Small intestine (tissue), 7 donors: ENCODE data around the gene SERPINE1. TPM values are rescaled to one million over a fixed set of nuclear protein-coding genes. Genes with fewer than 3 reads are reported as not detected.
A peak's percentile ranks its signal among the peaks of the same experiment; 100 is the strongest.
"Not testable (repeated sequence)": the region's sequence is repeated elsewhere in the genome, so short reads cannot be mapped to it uniquely, and the experiment has no call there.

Source experiments
- DNase-seq, 2 donors: peaks; one replicate each; pipeline versions ENCODE4 v3.0.0 to v3.0.0-alpha.2; 2013
- FAIRE-seq: peaks from 2 replicates; lab custom pipeline; 2012; peaks lifted over from hg19 to GRCh38; lab: Jason Lieb, UNC
- H3K27ac ChIP-seq, 3 donors: one replicate each; pipeline ENCODE4 v1.5.1; 2013; ENCODE audit warnings: low read length in 2 of 3, mild to moderate bottlenecking in 2 of 3, control low read depth in 1 of 3, inconsistent platforms in 1 of 3, low read depth in 1 of 3, moderate library complexity in 1 of 3
- H3K27me3 ChIP-seq, 3 donors: one replicate each; pipeline ENCODE4 v1.6.1; 2013; ENCODE audit warnings: low read length in 3 of 3, inconsistent platforms in 1 of 3; ENCODE audit not compliant: control insufficient read depth in 3 of 3, insufficient read depth in 3 of 3
- H3K36me3 ChIP-seq, 3 donors: one replicate each; pipeline ENCODE4 v1.6.1; 2013; ENCODE audit warnings: low read length in 3 of 3, inconsistent platforms in 1 of 3, low read depth in 1 of 3, mild to moderate bottlenecking in 1 of 3, moderate library complexity in 1 of 3; ENCODE audit not compliant: control insufficient read depth in 3 of 3, insufficient read depth in 2 of 3
- H3K4me1 ChIP-seq, 3 donors: one replicate each; pipeline ENCODE4 v1.6.1; 2013; ENCODE audit warnings: low read length in 2 of 3, inconsistent platforms in 1 of 3, low read depth in 1 of 3, mild to moderate bottlenecking in 1 of 3, moderate library complexity in 1 of 3; ENCODE audit not compliant: control insufficient read depth in 3 of 3, insufficient read depth in 2 of 3
- H3K4me3 ChIP-seq, 3 donors: one replicate each; pipeline ENCODE4 v1.5.1; 2013; ENCODE audit warnings: low read length in 3 of 3, control low read depth in 1 of 3, inconsistent platforms in 1 of 3, low read depth in 1 of 3, mild to moderate bottlenecking in 1 of 3, moderate library complexity in 1 of 3
- H3K9me3 ChIP-seq, 2 donors: one replicate each; pipeline ENCODE4 v1.6.1; 2013; ENCODE audit warnings: low read depth in 1 of 2, low read length in 1 of 2; ENCODE audit not compliant: control insufficient read depth in 2 of 2, insufficient read depth in 1 of 2
- WGBS, 3 donors: extraction: QIAGEN DNeasy Blood & Tissue Kit; methylation state at CpG; one replicate each; pipeline ENCODE4 v1.1.7; 2013; 5-methylcytosine and 5-hydroxymethylcytosine counted together
- polyA plus RNA-seq, 4 donors: library from polyadenylated mRNA; stranded (reverse) in 3 of 4; unstranded in 1 of 4; fragments of 200-250 nt in 3 of 4; fragments of 120-200 nt in 1 of 4; gene quantifications; one replicate each; pipeline versions ENCODE4 v1.2.1 to v1.2.3, GENCODE V29; 2013
- donor health status: healthy with polysubstance abuse.
- donor health status: control.
- donor health status: control.
- donor health status: Bipolar disorder and iron deficiency.
- donor health status: healthy.

Gene SERPINE1
- polyA plus RNA-seq, 4 donors: 0.80 to 35.4 (median 2.7) TPM

DNA sequence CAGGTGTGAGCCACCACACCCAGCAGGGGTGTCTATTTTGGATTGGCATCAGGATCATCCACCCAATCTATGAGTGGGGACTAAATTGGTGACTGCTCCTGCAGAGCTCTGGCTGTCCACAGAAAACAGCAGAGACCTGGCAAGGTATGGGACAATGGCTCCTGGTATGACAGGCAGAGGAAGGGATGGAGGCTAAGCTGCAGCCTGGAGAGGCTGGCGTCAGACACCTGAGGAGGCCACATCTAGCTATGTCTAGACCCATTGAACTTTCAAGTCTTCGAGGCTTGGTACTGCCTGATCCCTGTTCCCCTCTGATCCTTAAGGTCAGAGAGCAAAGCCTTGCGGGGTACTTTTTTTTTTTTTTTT lies 3.2 kb upstream of the SERPINE1 start:
- Histone ChIP-seq H3K27me3 (peaks cover 0 to 33% (median 0%) of the 10 kb centered on the region in 3 donors), H3K4me1 (peaks cover 0 to 41% (median 0%) of the 10 kb centered on the region in 3 donors), H3K4me3 (no peak overlapping the region), H3K36me3 (no peaks in the 10 kb centered on the region), H3K27ac (no peak overlapping the region), H3K9me3 (no peaks in the 10 kb centered on the region)
- FAIRE-seq: no peak
- DNase-seq: no peak
- 83 to 95% (median 85%) methylated on average over 3 of the region's 3 CpGs for WGBS, 3 donors

DNA sequence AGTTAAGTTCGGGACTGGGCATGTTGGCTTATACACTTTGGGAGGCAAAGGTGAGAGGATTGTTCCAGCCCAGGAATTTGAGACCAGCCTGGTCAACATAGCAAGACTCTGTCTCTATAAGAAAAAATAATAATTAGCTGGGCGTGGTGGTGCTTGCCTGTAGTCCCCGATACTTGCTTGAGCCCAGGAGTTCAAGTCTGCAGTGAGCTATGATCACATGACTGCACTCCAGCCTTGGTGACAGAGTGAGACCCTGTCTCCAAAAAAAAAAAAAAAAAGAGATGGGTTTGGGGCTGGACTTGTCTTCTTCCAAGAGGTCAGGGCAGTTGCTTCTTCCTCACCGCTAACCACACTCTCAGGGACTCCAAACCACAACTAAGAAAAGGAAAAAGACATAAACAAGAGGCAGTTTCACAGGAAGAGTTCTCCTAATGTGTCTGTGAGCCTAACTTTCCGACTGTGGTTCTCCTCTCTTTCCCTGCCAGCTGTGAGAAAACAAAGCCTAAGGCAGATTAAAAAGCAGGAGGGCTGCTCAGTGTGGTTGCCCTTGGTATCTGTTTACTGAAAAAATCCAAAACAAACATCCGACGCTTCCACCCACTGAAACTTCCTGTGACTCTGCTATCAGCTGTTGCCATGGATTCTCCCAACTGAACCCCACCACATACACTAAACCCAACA lies 2.4 kb upstream of the SERPINE1 start:
- H3K4me1 ChIP-seq: peaks cover 0 to 41% (median 0%) of the 10 kb centered on the region in 3 donors
- WGBS, 3 donors: 35 to 71% (median 50%) methylated on average over 7 of the region's 7 CpGs
- H3K27me3 ChIP-seq: peaks cover 0 to 33% (median 0%) of the 10 kb centered on the region in 3 donors
- DNase-seq (peak in 1 of 2 donors; percentile 32), FAIRE-seq (no peak)
- H3K4me3 ChIP-seq: no peak overlapping the region
- H3K36me3 ChIP-seq: no peaks in the 10 kb centered on the region
- peak overlapping the region in 2 of 3 donors; percentile 18 to 73 for H3K27ac ChIP-seq
- H3K9me3 ChIP-seq: no peaks in the 10 kb centered on the region

GRCh38 chr7:101125989-101126650 lies 784 bp upstream of the SERPINE1 start:
- H3K9me3 ChIP-seq: no peaks in the 10 kb centered on the region
- H3K4me3 ChIP-seq: no peak overlapping the region
- peak in 1 of 2 donors; percentile 65 for DNase-seq
- peaks cover 0 to 33% (median 0%) of the 10 kb centered on the region in 3 donors for H3K27me3 ChIP-seq
- peaks cover 0 to 41% (median 0%) of the 10 kb centered on the region in 3 donors for H3K4me1 ChIP-seq
- 26 to 35% (median 32%) methylated on average over 15 of the region's 15 CpGs for WGBS, 3 donors
- FAIRE-seq: no peak
- peak overlapping the region in 2 of 3 donors; percentile 44 to 67 for H3K27ac ChIP-seq
- no peaks in the 10 kb centered on the region for H3K36me3 ChIP-seq

DNA sequence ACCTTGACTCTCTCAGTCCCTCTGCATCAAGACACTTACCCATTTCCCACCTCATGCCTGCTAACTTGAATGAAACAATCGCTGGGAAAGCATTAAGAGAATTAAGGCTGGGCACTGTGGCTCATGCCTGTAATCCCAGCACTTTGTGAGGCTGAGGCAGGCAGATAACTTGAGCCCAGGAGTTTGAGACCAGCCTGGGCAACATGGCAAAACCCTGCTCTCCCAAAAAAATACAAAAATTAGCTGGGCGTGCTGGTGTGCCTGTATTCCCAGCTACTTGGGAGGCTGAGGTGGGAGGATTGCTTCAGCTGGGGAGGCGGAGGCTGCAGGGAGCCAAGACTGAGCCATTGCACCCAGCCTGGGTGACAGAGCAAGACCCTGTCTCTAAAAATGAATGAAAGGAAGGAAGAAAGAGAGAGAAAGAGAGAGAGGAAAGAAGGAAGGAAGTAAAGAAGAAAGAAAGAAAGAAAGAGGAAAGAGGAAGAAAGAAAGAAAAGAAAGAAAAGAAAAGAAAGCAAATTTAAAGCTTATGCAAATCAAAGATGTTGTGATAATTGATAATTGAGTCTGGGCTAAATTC lies 646 bp downstream of the SERPINE1 start:
- peak overlapping the region in 1 of 3 donors; percentile 27 for H3K27ac ChIP-seq
- H3K27me3 ChIP-seq: peaks cover 0 to 33% (median 0%) of the 10 kb centered on the region in 3 donors
- no peak for FAIRE-seq
- H3K36me3 ChIP-seq: no peaks in the 10 kb centered on the region
- H3K4me1 ChIP-seq: peaks cover 0 to 33% (median 0%) of the 10 kb centered on the region in 3 donors
- 75 to 78% (median 76%) methylated on average over 3 of the region's 3 CpGs for WGBS, 3 donors
- DNase-seq: no peak
- H3K9me3 ChIP-seq: no peaks in the 10 kb centered on the region
- peak overlapping the region in 1 of 3 donors; percentile 21 for H3K4me3 ChIP-seq

DNA sequence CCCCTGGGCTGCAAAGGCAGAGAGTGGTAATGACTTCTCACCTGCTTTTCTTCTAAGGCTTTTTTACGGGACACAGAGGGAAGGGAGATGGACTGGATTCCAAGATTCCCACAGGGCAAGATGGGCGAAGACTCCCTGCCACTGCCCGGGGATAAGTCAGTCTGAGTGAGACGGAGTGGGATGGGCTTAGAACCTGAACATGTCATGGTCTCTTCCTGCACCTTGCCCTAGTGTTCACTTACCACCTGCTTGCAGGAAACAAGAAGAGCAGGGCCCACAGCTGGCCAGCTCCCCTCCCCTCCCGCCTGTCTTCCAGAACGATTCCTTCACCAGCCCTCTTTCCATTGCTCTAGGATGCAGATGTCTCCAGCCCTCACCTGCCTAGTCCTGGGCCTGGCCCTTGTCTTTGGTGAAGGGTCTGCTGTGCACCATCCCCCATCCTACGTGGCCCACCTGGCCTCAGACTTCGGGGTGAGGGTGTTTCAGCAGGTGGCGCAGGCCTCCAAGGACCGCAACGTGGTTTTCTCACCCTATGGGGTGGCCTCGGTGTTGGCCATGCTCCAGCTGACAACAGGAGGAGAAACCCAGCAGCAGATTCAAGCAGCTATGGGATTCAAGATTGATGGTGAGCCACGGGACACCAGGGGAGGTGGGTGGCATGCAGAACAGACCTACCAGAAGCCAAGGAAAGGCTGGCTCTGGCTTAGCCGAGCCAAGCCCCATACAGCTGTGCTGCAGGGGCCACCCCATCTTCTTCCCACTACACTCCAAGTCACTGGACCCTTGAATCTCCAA lies 1.3 kb downstream of the SERPINE1 start:
- Histone ChIP-seq H3K4me1 (peaks cover 0 to 27% (median 0%) of the 10 kb centered on the region in 3 donors), H3K9me3 (no peaks in the 10 kb centered on the region), H3K4me3 (no peak overlapping the region), H3K27ac (no peak overlapping the region), H3K36me3 (no peaks in the 10 kb centered on the region), H3K27me3 (peaks cover 0 to 33% (median 0%) of the 10 kb centered on the region in 3 donors)
- FAIRE-seq (no peak), DNase-seq (peak in 1 of 2 donors; percentile 37)
- 45 to 69% (median 51%) methylated on average over 14 of the region's 14 CpGs for WGBS, 3 donors

GRCh38 chr7:101129603-101130117 lies 2.8 kb downstream of the SERPINE1 start:
- Histone ChIP-seq H3K27ac (no peak overlapping the region), H3K4me1 (peaks cover 0 to 20% (median 0%) of the 10 kb centered on the region in 3 donors), H3K27me3 (peaks cover 0 to 34% (median 0%) of the 10 kb centered on the region in 3 donors), H3K9me3 (no peaks in the 10 kb centered on the region), H3K36me3 (no peaks in the 10 kb centered on the region), H3K4me3 (no peak overlapping the region)
- FAIRE-seq: no peak
- DNase-seq: no peak
- 84 to 93% (median 93%) methylated on average over 3 of the region's 3 CpGs for WGBS, 3 donors

GRCh38 chr7:101132626-101133600 lies 6.0 kb downstream of the SERPINE1 start:
- not testable (repeated sequence) for H3K27ac ChIP-seq, H3K9me3 ChIP-seq, H3K4me1 ChIP-seq, H3K4me3 ChIP-seq, DNase-seq, H3K36me3 ChIP-seq, FAIRE-seq
- peaks cover 0 to 25% (median 0%) of the 10 kb centered on the region in 3 donors for H3K27me3 ChIP-seq
- 86 to 90% (median 89%) methylated on average over 18 of the region's 18 CpGs for WGBS, 3 donors
